HEK293 (cell line): Measurements from ENCODE around the gene ADCY3.

Source experiments
- CTCF ChIA-PET: fragments of 350-600 bp; formaldehyde crosslinking; extraction: SDS; loops from one replicate; lab custom pipeline; 2021; ENCODE audit warnings: antibody characterized with exemption; lab: Yijun Ruan, JAX
- POLR2A ChIA-PET: fragments of 300-600 bp; formaldehyde crosslinking; extraction: SDS; loops from one replicate; lab custom pipeline; 2020; ENCODE audit warnings: antibody characterized with exemption, inconsistent platforms; lab: Yijun Ruan, JAX
- H3K27ac ChIP-seq: fragments of 200-500 bp; sonication (Bioruptor generic); 2 replicates; pipeline ENCODE4 v1.5.1; 2014; ENCODE audit warnings: low read depth, low read length, control low read depth, inconsistent platforms; ENCODE audit errors: extremely low read depth
- H3K36me3 ChIP-seq, 2 experiments: fragments of 200-500 bp in 1 of 2; sonication (Bioruptor generic) in 1 of 2; 1 replicate in 1 of 2; 2 replicates in 1 of 2; pipeline ENCODE4 v1.5.1; 2014 to 2017; ENCODE audit warnings: inconsistent platforms in 2 of 2, low read length in 2 of 2; ENCODE audit not compliant: control insufficient read depth in 2 of 2, insufficient read depth in 1 of 2
- H3K4me1 ChIP-seq: fragments of 200-500 bp; sonication (Bioruptor generic); 2 replicates; pipeline ENCODE4 v1.5.1; 2014; ENCODE audit warnings: mild to moderate bottlenecking, low read length, inconsistent platforms; ENCODE audit not compliant: control insufficient read depth, insufficient read depth
- H3K4me3 ChIP-seq: 2 replicates; pipeline ENCODE4 v1.5.1; 2011; ENCODE audit warnings: low read depth, mild to moderate bottlenecking, control low read depth, low read length, moderate library complexity
- H3K9me3 ChIP-seq: fragments of 200-500 bp; sonication (Bioruptor generic); 2 replicates; pipeline ENCODE4 v1.5.1; 2014; ENCODE audit warnings: low read depth, low read length, inconsistent platforms; ENCODE audit not compliant: control insufficient read depth, insufficient read depth
- KLF16 ChIP-seq: fragments of 450-650 bp; formaldehyde crosslinking; IDR thresholded peaks from 2 replicates; pipeline ENCODE4 v1.5.1; 2017; ENCODE audit warnings: missing biosample characterization, missing genetic modification characterization
- MEIS1 ChIP-seq: sonication (generic); formaldehyde crosslinking; IDR thresholded peaks from 2 replicates; pipeline ENCODE4 v1.8.1; 2022; ENCODE audit warnings: missing genetic modification reagents, mild to moderate bottlenecking, borderline replicate concordance
- SALL2 ChIP-seq: fragments of 450-650 bp; formaldehyde crosslinking; IDR thresholded peaks from 2 replicates; pipeline ENCODE4 v1.5.0; 2017; ENCODE audit warnings: missing biosample characterization, mild to moderate bottlenecking, missing genetic modification characterization, borderline replicate concordance
- SCRT1 ChIP-seq: fragments of 450-650 bp; formaldehyde crosslinking; IDR thresholded peaks from 2 replicates; pipeline ENCODE4 v1.5.1; 2016; ENCODE audit warnings: missing biosample characterization, missing genetic modification characterization, borderline replicate concordance
- ZFHX2 ChIP-seq: fragments of 450-650 bp; formaldehyde crosslinking; conservative IDR thresholded peaks from 2 replicates; pipeline ENCODE4 v1.5.1; 2016; ENCODE audit warnings: missing biosample characterization, missing genetic modification characterization
- ZIC2 ChIP-seq: fragments of 450-650 bp; formaldehyde crosslinking; IDR thresholded peaks from 2 replicates; pipeline ENCODE4 v1.5.1; 2016; ENCODE audit warnings: missing biosample characterization, missing genetic modification characterization
- ZNF112 ChIP-seq: fragments of 450-650 bp; formaldehyde crosslinking; IDR thresholded peaks from 2 replicates; pipeline ENCODE4 v1.5.0; 2017; ENCODE audit warnings: missing biosample characterization, missing genetic modification characterization
- ZNF114 ChIP-seq: fragments of 450-650 bp; formaldehyde crosslinking; IDR thresholded peaks from 2 replicates; pipeline ENCODE4 v1.5.0; 2017; ENCODE audit warnings: missing biosample characterization, missing genetic modification characterization
- ZNF121 ChIP-seq: fragments of 450-650 bp; formaldehyde crosslinking; IDR thresholded peaks from 2 replicates; pipeline ENCODE4 v1.5.1; 2016; ENCODE audit warnings: missing biosample characterization, missing genetic modification characterization
- ZNF133 ChIP-seq: fragments of 450-650 bp; formaldehyde crosslinking; IDR thresholded peaks from 2 replicates; pipeline ENCODE4 v1.5.1; 2016; ENCODE audit warnings: missing biosample characterization, missing genetic modification characterization
- ZNF175 ChIP-seq: fragments of 450-650 bp; formaldehyde crosslinking; IDR thresholded peaks from 2 replicates; pipeline ENCODE4 v1.5.1; 2016; ENCODE audit warnings: missing biosample characterization, missing genetic modification characterization
- ZNF211 ChIP-seq: fragments of 450-650 bp; formaldehyde crosslinking; IDR thresholded peaks from 2 replicates; pipeline ENCODE4 v1.5.1; 2016; ENCODE audit warnings: low read depth, missing biosample characterization, missing genetic modification characterization
- ZNF221 ChIP-seq: fragments of 450-650 bp; formaldehyde crosslinking; IDR thresholded peaks from 2 replicates; pipeline ENCODE4 v1.5.1; 2017; ENCODE audit warnings: missing biosample characterization, missing genetic modification characterization, borderline replicate concordance
- ZNF24 ChIP-seq: fragments of 450-650 bp; formaldehyde crosslinking; IDR thresholded peaks from 2 replicates; pipeline ENCODE4 v1.5.1; 2016; ENCODE audit warnings: missing biosample characterization, missing genetic modification characterization
- ZNF26 ChIP-seq: fragments of 450-650 bp; formaldehyde crosslinking; IDR thresholded peaks from 2 replicates; pipeline ENCODE4 v1.5.1; 2016; ENCODE audit warnings: missing biosample characterization, missing genetic modification characterization
- ZNF341 ChIP-seq: fragments of 450-650 bp; formaldehyde crosslinking; IDR thresholded peaks from 2 replicates; pipeline ENCODE4; 2016; ENCODE audit warnings: low read depth, missing biosample characterization, missing genetic modification characterization
- ZNF350 ChIP-seq: fragments of 450-650 bp; formaldehyde crosslinking; IDR thresholded peaks from 2 replicates; pipeline ENCODE4 v1.5.0; 2017; ENCODE audit warnings: missing biosample characterization, mild to moderate bottlenecking, missing genetic modification characterization
- ZNF362 ChIP-seq: fragments of 450-650 bp; formaldehyde crosslinking; IDR thresholded peaks from 2 replicates; pipeline ENCODE4 v1.5.1; 2016; ENCODE audit warnings: missing biosample characterization, missing genetic modification characterization
- ZNF571 ChIP-seq: fragments of 450-650 bp; formaldehyde crosslinking; IDR thresholded peaks from 2 replicates; pipeline ENCODE4 v1.5.0; 2017; ENCODE audit warnings: missing biosample characterization, missing genetic modification characterization
- ZNF658 ChIP-seq: fragments of 450-650 bp; formaldehyde crosslinking; IDR thresholded peaks from 2 replicates; pipeline ENCODE4; 2016; ENCODE audit warnings: missing biosample characterization, missing genetic modification characterization
- ZNF692 ChIP-seq: fragments of 450-650 bp; formaldehyde crosslinking; IDR thresholded peaks from 2 replicates; pipeline ENCODE4 v1.5.1; 2016; ENCODE audit warnings: missing biosample characterization, missing genetic modification characterization
- ZNF707 ChIP-seq: fragments of 450-650 bp; formaldehyde crosslinking; IDR thresholded peaks from 2 replicates; pipeline ENCODE4 v1.5.1; 2016; ENCODE audit warnings: missing biosample characterization, missing genetic modification characterization
- ZNF776 ChIP-seq: fragments of 450-650 bp; formaldehyde crosslinking; IDR thresholded peaks from 2 replicates; pipeline ENCODE4 v1.5.0; 2017; ENCODE audit warnings: missing biosample characterization, missing genetic modification characterization, borderline replicate concordance
- TF ChIP-seq, protein P1 (sequence below): fragments of 450-650 bp; formaldehyde crosslinking; IDR thresholded peaks from 2 replicates; pipeline ENCODE4 v1.5.1; 2016; ENCODE audit warnings: missing biosample characterization, missing genetic modification characterization
- TF ChIP-seq, protein P2 (sequence below): fragments of 450-650 bp; formaldehyde crosslinking; optimal IDR thresholded peaks from 2 replicates; pipeline ENCODE3; 2016; ENCODE audit warnings: missing biosample characterization, mild to moderate bottlenecking, missing genetic modification characterization

The ADCY3 gene

DNA sequence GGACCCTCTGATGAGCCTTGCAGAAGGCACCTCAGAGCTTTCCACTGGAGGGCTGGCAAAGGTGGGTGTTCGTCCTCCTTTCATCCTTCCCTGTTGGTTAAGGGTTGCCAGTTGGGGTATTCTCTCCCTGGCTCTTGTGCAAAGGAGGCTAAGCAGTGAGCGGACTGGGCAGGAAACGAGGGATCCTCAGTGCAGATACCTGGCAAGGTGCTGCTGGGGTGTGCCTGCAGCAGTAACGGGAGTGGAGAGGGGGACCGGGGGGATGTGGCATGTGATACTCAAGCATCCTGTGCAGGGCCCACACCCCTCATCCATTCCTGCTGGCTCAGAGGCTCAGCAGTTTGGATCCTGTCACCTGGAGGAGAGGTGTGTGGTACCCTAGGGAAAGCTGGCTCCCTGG, 4.2 kb upstream of the ADCY3 start:
- no peak for TF ChIP-seq ZNF112
- TF ChIP-seq, all 188 proteins: peak for 0
- CTCF ChIA-PET: interaction anchor here (0.5 to 1.1 kb wide), 3 partner anchors 41 to 515 kb away, joined by 3 read pairs; no protein-coding TSS in a partner anchor
- no peak overlapping the region for H3K27ac ChIP-seq
- POLR2A ChIA-PET: interaction anchor here (0.6 kb wide), 1 partner anchor 12 kb away, joined by 3 read pairs; no protein-coding TSS in a partner anchor
- H3K9me3 ChIP-seq: no peaks in the 10 kb centered on the region
- H3K4me3 ChIP-seq: no peak overlapping the region
- H3K36me3 ChIP-seq: no peaks in the 10 kb centered on the region
- no peaks in the 10 kb centered on the region for H3K4me1 ChIP-seq

DNA sequence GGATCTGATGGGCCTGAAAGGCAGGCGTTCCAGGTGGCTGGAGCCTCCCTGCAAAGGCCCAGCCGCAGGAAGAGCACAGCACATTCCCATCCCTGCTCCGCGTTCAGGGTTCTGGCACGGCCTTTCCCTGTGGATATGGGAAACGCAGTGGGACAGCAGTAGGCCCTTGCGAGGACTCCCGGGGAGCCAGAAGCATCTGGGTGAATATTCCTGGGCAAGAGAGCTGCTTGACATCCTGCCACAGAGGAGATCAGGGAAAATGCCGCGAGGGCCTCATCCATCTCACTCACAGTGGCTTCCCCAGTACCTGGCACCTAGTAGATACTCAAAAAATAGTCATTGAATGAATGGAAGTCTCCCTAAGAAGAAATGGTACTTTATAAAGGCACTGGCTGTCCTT, 3.1 kb upstream of the ADCY3 start:
- CTCF ChIA-PET: no interaction called here
- no peak overlapping the region for H3K27ac ChIP-seq
- no peaks in the 10 kb centered on the region; the same call in 1 of the 2 replicates for H3K4me1 ChIP-seq
- TF ChIP-seq ZNF692 (no peak), ZNF26 (tag by site-specific recombination) (no peak), ZNF350 (tag by site-specific recombination) (no peak), KLF16 (tag by site-specific recombination) (no peak)
- no peak overlapping the region for H3K4me3 ChIP-seq
- peaks cover 0 to 6% of the 10 kb centered on the region in 2 experiments; a peak in 1 of 3 replicates for H3K36me3 ChIP-seq
- H3K9me3 ChIP-seq: no peaks in the 10 kb centered on the region
- POLR2A ChIA-PET: no interaction called here

DNA sequence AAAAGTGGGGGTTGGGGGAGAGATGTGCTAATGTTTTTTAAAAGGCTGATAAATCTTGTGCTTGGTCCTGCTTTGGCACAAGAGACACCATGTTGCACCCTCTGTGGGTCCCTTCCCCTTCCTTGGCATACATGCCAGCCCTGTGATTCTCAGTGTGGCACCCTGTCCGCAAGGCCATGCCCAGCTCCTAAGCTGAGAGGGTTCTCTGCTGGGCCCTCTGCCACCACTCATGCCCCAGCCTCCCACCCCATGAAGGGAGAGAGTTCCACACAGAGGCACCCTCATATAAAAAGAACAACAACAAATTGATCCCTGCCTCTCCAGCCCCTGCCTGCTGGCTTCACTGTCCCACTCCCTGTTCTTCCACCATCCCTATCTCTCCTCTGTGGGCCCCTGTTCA, 2.5 kb upstream of the ADCY3 start:
- H3K36me3 ChIP-seq: peaks cover 0 to 12% of the 10 kb centered on the region in 2 experiments; a peak in 1 of 3 replicates
- TF ChIP-seq ZFHX2 (tag by site-specific recombination): no peak
- TF ChIP-seq ZNF133 (tag by site-specific recombination): no peak
- no peak for TF ChIP-seq ZNF571 (tag by site-specific recombination)
- TF ChIP-seq ZNF658: no peak
- no peak for TF ChIP-seq ZNF221 (tag by site-specific recombination)
- no peak for TF ChIP-seq SCRT1 (tag by site-specific recombination)
- no peak for TF ChIP-seq ZNF24
- TF ChIP-seq MEIS1 (CRISPR knock-in tag): no peak
- TF ChIP-seq ZNF341 (tag by site-specific recombination): no peak
- no peak for TF ChIP-seq ZNF211 (tag by site-specific recombination)
- TF ChIP-seq, protein P1, sequence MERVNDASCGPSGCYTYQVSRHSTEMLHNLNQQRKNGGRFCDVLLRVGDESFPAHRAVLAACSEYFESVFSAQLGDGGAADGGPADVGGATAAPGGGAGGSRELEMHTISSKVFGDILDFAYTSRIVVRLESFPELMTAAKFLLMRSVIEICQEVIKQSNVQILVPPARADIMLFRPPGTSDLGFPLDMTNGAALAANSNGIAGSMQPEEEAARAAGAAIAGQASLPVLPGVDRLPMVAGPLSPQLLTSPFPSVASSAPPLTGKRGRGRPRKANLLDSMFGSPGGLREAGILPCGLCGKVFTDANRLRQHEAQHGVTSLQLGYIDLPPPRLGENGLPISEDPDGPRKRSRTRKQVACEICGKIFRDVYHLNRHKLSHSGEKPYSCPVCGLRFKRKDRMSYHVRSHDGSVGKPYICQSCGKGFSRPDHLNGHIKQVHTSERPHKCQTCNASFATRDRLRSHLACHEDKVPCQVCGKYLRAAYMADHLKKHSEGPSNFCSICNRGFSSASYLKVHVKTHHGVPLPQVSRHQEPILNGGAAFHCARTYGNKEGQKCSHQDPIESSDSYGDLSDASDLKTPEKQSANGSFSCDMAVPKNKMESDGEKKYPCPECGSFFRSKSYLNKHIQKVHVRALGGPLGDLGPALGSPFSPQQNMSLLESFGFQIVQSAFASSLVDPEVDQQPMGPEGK (tag by site-specific recombination): no peak
- TF ChIP-seq ZNF121 (tag by site-specific recombination): no peak
- TF ChIP-seq ZNF114: no peak
- TF ChIP-seq ZNF175 (tag by site-specific recombination): no peak
- no peak for TF ChIP-seq ZNF707 (tag by site-specific recombination)
- TF ChIP-seq SALL2 (tag by site-specific recombination): no peak
- TF ChIP-seq ZNF776 (tag by site-specific recombination): no peak
- TF ChIP-seq, protein P2, sequence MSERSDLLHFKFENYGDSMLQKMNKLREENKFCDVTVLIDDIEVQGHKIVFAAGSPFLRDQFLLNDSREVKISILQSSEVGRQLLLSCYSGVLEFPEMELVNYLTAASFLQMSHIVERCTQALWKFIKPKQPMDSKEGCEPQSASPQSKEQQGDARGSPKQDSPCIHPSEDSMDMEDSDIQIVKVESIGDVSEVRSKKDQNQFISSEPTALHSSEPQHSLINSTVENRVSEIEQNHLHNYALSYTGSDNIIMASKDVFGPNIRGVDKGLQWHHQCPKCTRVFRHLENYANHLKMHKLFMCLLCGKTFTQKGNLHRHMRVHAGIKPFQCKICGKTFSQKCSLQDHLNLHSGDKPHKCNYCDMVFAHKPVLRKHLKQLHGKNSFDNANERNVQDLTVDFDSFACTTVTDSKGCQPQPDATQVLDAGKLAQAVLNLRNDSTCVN (tag by site-specific recombination): no peak
- TF ChIP-seq ZNF362 (tag by site-specific recombination): no peak
- TF ChIP-seq ZIC2 (tag by site-specific recombination): no peak
- ChIA-PET CTCF (no interaction called here), POLR2A (no interaction called here)
- H3K4me3 ChIP-seq: no peak overlapping the region
- no peaks in the 10 kb centered on the region; the same call in 1 of the 2 replicates for H3K4me1 ChIP-seq
- no peaks in the 10 kb centered on the region for H3K9me3 ChIP-seq
- H3K27ac ChIP-seq: no peak overlapping the region
